Hepatocyte (in vitro differentiated cells): ENCODE results near the gene ITM2C. TPM values are rescaled to one million over a fixed set of nuclear protein-coding genes. Genes with fewer than 3 reads are reported as not detected.
A peak's percentile ranks its signal among the peaks of the same experiment; 100 is the strongest.

Source experiments
- DNase-seq: peaks from one replicate; pipeline ENCODE4 v3.0.0-alpha.2; 2016; ENCODE audit warnings: low spot score
- H2AFZ ChIP-seq: fragments of 200-600 bp; sonication (generic); 2 replicates; pipeline ENCODE4 v1.6.0; 2016; ENCODE audit warnings: antibody characterized with exemption, mild to moderate bottlenecking
- H3K27ac ChIP-seq: fragments of 200-600 bp; sonication (generic); 2 replicates; pipeline ENCODE4 v1.5.1; 2016; ENCODE audit warnings: mild to moderate bottlenecking
- H3K27me3 ChIP-seq: fragments of 200-600 bp; sonication (generic); 2 replicates; pipeline ENCODE4 v1.6.1; 2016
- H3K36me3 ChIP-seq: fragments of 200-600 bp; sonication (generic); replicated peaks from 2 replicates; pipeline ENCODE4 v1.5.1; 2016; ENCODE audit warnings: low read depth; ENCODE audit not compliant: insufficient read depth
- H3K4me1 ChIP-seq: fragments of 200-600 bp; sonication (generic); 2 replicates; pipeline ENCODE4 v1.5.1; 2016; ENCODE audit warnings: mild to moderate bottlenecking, moderate library complexity; ENCODE audit not compliant: insufficient read depth
- H3K4me2 ChIP-seq: fragments of 200-600 bp; sonication (generic); 2 replicates; pipeline ENCODE4 v1.6.0; 2016
- H3K4me3 ChIP-seq: fragments of 200-600 bp; sonication (generic); 2 replicates; pipeline ENCODE4 v1.5.1; 2016; ENCODE audit warnings: mild to moderate bottlenecking
- H3K79me2 ChIP-seq: fragments of 200-600 bp; sonication (generic); 2 replicates; pipeline ENCODE4 v1.6.0; 2017; ENCODE audit warnings: mild to moderate bottlenecking
- H3K9me2 ChIP-seq: fragments of 200-600 bp; sonication (generic); replicated peaks from 2 replicates; pipeline ENCODE4 v1.6.0; 2017; ENCODE audit warnings: mild to moderate bottlenecking; ENCODE audit not compliant: insufficient read depth
- H3K9me3 ChIP-seq: fragments of 200-600 bp; sonication (generic); 2 replicates; pipeline ENCODE4 v1.5.1; 2016; ENCODE audit warnings: low read depth, mild to moderate bottlenecking
- H4K20me1 ChIP-seq: fragments of 200-600 bp; sonication (generic); 2 replicates; pipeline ENCODE4 v1.6.0; 2016; ENCODE audit warnings: mild to moderate bottlenecking; ENCODE audit not compliant: insufficient read depth, poor library complexity, severe bottlenecking
- EZH2 ChIP-seq: fragments of 200-600 bp; sonication (generic); IDR thresholded peaks from 2 replicates; pipeline ENCODE4 v1.6.1; 2016; ENCODE audit warnings: antibody characterized with exemption, mild to moderate bottlenecking, borderline replicate concordance
- EZH2phosphoT487 ChIP-seq: fragments of 200-600 bp; sonication (generic); IDR thresholded peaks from one replicate; pipeline ENCODE4 v1.6.1; 2018; ENCODE audit warnings: antibody characterized with exemption, mild to moderate bottlenecking, low read depth, moderate library complexity; ENCODE audit not compliant: unreplicated experiment, severe bottlenecking
- WGBS: methylation state at CpG from one replicate; pipeline ENCODE4 v1.1.6; 2016; ENCODE audit warnings: low lambda C conversion rate; ENCODE audit errors: missing lambda C conversion rate; 5-methylcytosine and 5-hydroxymethylcytosine counted together
- polyA plus RNA-seq: library from polyadenylated mRNA; unstranded; fragments of >200 nt; fragmentation: Nextera tagmentation; extraction: Ambion mirVana; gene quantifications from 2 replicates; pipeline ENCODE4 v1.2.1, GENCODE V29; 2016
- total RNA-seq: library from RNA; depleted of rRNA; stranded (reverse); fragments of >200 nt; gene quantifications from 2 replicates; pipeline ENCODE4 v1.2.3, GENCODE V29; 2014
- TF ChIP-seq, protein P1 (sequence below): fragments of 200-600 bp; sonication (generic); IDR thresholded peaks from 2 replicates; pipeline ENCODE4 v1.5.1; 2016; ENCODE audit warnings: antibody characterized with exemption, mild to moderate bottlenecking; ENCODE audit not compliant: poor library complexity

ITM2C gene
- total and polyA plus RNA-seq, 2 experiments from 2014 or later, result 485 to 537 TPM

DNA sequence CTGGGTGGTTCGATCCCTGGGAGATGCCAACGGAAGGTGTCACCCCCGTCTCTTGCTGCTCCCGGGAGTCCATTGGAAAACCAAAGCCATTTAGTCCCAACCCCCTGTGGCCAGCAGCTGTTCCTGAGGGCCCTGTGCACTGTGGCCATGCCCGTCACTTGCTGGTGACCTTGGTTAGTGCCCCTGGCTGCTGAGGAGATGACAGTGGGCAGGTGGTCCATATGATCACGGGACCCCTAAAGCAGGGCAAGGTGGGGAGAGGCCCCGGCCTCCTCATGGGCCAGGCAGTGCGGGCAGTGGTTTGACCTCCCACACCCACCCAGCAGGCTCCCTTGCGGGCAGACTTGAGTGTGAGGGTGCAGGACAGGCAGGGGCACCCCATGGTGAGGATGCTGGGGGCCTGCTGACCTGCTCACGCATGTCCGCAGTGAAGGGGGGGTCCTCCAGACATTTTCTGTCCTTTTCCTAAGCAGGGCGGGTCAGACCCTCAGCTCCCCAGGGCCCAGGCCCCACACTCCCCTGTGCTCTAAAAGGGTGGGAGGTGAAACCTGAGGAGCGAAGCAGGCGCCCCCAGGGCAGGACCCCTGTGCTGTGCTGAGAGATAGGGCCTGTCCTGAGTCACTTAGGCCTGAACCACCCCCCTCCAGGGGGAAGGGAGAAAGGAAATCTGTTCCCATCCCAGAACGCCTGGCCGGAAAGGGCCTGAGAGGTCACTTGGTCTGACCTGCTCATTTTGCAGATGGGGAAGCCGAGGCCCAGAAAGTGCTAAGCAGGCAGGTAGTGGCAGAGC is 6.8 kb downstream of the ITM2C start:
- Histone ChIP-seq H3K4me3 (no peak overlapping the region), H3K79me2 (peaks cover 81% of the 10 kb centered on the region), H3K27me3 (no peaks in the 10 kb centered on the region), H3K9me3 (no peaks in the 10 kb centered on the region), H2AFZ (no peak overlapping the region), H3K27ac (peak overlapping the region; percentile 97), H4K20me1 (peaks cover 33% of the 10 kb centered on the region), H3K4me1 (peaks cover 61% of the 10 kb centered on the region), H3K4me2 (peak overlapping the region; percentile 91), H3K9me2 (no peaks in the 10 kb centered on the region), H3K36me3 (no peaks in the 10 kb centered on the region)
- 78% methylated on average over 17 of the region's 17 CpGs for WGBS
- DNase-seq, result no peak
- TF ChIP-seq EZH2, result no peak
- no peak for TF ChIP-seq EZH2phosphoT487
- TF ChIP-seq, protein P1, sequence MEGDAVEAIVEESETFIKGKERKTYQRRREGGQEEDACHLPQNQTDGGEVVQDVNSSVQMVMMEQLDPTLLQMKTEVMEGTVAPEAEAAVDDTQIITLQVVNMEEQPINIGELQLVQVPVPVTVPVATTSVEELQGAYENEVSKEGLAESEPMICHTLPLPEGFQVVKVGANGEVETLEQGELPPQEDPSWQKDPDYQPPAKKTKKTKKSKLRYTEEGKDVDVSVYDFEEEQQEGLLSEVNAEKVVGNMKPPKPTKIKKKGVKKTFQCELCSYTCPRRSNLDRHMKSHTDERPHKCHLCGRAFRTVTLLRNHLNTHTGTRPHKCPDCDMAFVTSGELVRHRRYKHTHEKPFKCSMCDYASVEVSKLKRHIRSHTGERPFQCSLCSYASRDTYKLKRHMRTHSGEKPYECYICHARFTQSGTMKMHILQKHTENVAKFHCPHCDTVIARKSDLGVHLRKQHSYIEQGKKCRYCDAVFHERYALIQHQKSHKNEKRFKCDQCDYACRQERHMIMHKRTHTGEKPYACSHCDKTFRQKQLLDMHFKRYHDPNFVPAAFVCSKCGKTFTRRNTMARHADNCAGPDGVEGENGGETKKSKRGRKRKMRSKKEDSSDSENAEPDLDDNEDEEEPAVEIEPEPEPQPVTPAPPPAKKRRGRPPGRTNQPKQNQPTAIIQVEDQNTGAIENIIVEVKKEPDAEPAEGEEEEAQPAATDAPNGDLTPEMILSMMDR, result no peak

GRCh38 chr2:230872151-230872967 is 7.6 kb downstream of the ITM2C start:
- H3K4me2 ChIP-seq, result no peak overlapping the region
- no peaks in the 10 kb centered on the region for H3K9me3 ChIP-seq
- no peaks in the 10 kb centered on the region for H3K27me3 ChIP-seq
- peaks cover 53% of the 10 kb centered on the region for H3K4me1 ChIP-seq
- H2AFZ ChIP-seq, result no peak overlapping the region
- TF ChIP-seq EZH2phosphoT487 (no peak), EZH2 (no peak)
- TF ChIP-seq, protein P1, result no peak
- H4K20me1 ChIP-seq, result peaks cover 29% of the 10 kb centered on the region
- DNase-seq, result no peak
- peak overlapping the region; percentile 97 for H3K27ac ChIP-seq
- H3K79me2 ChIP-seq, result peaks cover 73% of the 10 kb centered on the region
- H3K36me3 ChIP-seq, result no peaks in the 10 kb centered on the region
- WGBS, result 79% methylated on average over 14 of the region's 14 CpGs
- no peak overlapping the region for H3K4me3 ChIP-seq
- no peaks in the 10 kb centered on the region for H3K9me2 ChIP-seq

DNA sequence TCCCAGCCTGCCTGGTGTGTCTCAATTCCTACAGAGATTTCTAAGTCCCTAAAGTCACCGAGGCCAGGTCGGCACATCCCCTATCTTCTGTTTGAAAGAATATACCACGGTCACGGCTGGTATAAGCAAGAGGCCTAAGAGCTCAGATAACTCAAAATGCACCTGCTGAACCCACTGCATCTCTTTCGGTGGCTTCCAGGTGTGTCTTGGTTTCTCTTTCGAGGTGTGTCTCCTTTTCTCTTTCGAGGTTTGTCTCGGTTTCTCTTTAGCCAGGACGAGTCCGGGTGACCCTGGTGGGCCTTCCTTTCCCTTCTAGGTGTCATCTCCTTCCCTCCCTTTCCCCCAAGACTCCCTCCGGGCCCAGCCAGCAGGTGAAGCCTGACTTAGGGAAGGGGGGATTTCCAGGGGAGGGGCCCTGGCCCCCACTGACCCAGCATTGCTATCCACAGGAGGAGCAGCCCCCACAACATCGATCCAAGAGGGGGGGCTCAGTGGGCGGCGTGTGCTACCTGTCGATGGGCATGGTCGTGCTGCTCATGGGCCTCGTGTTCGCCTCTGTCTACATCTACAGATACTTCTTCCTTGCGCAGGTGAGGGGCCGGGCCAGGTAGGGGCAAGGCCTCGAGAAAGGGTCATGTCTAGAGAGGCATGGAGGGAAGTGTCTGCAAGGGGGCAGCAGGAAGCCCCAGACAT is 8.4 kb downstream of the ITM2C start:
- no peaks in the 10 kb centered on the region for H3K36me3 ChIP-seq
- no peak overlapping the region for H3K4me3 ChIP-seq
- H3K9me2 ChIP-seq, result no peaks in the 10 kb centered on the region
- no peak overlapping the region for H2AFZ ChIP-seq
- H3K4me2 ChIP-seq, result no peak overlapping the region
- no peak for DNase-seq
- TF ChIP-seq EZH2phosphoT487, result no peak
- no peak for TF ChIP-seq EZH2
- TF ChIP-seq, protein P1, result no peak
- H3K4me1 ChIP-seq, result peaks cover 46% of the 10 kb centered on the region
- no peaks in the 10 kb centered on the region for H3K9me3 ChIP-seq
- peaks cover 29% of the 10 kb centered on the region for H4K20me1 ChIP-seq
- no peaks in the 10 kb centered on the region for H3K27me3 ChIP-seq
- H3K79me2 ChIP-seq, result peaks cover 65% of the 10 kb centered on the region
- WGBS, result 96% methylated on average over 21 of the region's 21 CpGs
- H3K27ac ChIP-seq, result no peak overlapping the region
